Body of pancreas (tissue), 4 donors: ENCODE data around the gene ETS2.

ENCODE experiments used
- CTCF ChIP-seq, 7 experiments: fragments of 450-650 bp in 4 of 7; fragments of 200-600 bp in 3 of 7; sonication (generic) in 3 of 7; IDR thresholded peaks; one replicate each; pipeline ENCODE4 v1.5.1; 2016 to 2019; ENCODE audit warnings: antibody characterized with exemption in 7 of 7
- POLR2A ChIP-seq, 3 donors: fragments of 450-650 bp; IDR thresholded peaks; one replicate each; pipeline ENCODE4 v1.6.1; 2016; ENCODE audit warnings: antibody characterized with exemption in 3 of 3, mild to moderate bottlenecking in 2 of 3

GRCh38 chr21:38798481-38798882 is 7.2 kb upstream of the ETS2 start:
- no peak for TF ChIP-seq CTCF (IDR thresholded peaks at IDR 0.05)
- TF ChIP-seq POLR2A (IDR thresholded peaks at IDR 0.05) = no peak
